ENCODE measurements around the gene AMN1. TPM values are rescaled to one million over a fixed set of nuclear protein-coding genes. Genes with fewer than 3 reads are reported as not detected.

AMN1 gene
- total RNA-seq, 1 donor from 2014 or later, result 31.9 TPM

DNA sequence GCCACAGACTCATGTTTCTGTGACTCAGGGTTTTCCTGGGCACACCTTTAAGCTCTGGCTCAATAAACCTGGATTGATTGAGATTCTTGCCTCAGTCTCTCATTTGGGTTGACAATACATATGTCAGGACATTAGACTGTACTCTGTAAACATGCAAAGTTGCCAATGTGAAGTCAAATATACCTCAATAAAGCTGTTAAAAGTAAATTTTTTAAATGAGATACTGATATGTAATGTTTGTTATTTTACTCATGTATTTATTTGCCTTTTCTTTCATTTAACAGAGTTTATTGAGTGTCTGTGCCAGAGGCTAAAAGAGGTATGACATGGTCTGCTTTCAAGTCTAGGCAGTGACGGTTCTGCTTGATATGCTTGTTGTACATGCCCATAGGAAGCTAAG is 73.0 kb downstream of the AMN1 start:
- no peak for DNase-seq (ENCODE audit: low spot score, unreplicated experiment)
- peak overlapping the region; percentile 2 for H3K27ac Mint-ChIP-seq
- no peak overlapping the region for H3K4me3 Mint-ChIP-seq (ENCODE audit: low read depth)
- H3K4me1 Mint-ChIP-seq (ENCODE audit: low read depth), result peaks cover 19% of the 10 kb centered on the region
- H3K36me3 Mint-ChIP-seq (ENCODE audit: insufficient read depth), result no peaks in the 10 kb centered on the region
- H3K27me3 Mint-ChIP-seq, result no peaks in the 10 kb centered on the region
- TF ChIP-seq CTCF (IDR thresholded peaks at IDR 0.05; ENCODE audit: unreplicated experiment), result no peak
- H3K9me3 Mint-ChIP-seq (ENCODE audit: low read depth), result no peaks in the 10 kb centered on the region

DNA sequence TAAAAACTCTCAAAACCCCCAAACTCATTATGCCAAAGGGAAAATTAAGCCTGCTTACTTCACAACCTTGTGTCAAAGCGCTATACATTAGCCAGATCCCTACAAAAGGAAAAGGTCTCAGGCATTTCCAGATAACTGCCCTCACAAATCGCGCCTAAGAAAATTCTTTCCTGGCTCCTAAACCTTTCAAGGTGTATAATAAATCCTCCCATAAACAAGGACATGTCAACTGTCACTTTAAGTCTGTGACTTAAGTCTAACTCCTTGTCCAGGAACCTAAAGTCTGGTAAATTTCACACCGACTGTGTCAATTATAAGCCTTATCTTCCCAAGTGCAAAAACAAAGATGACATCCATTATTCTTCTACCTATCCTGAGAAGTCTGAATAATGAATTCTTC is 73.6 kb downstream of the AMN1 start:
- Mint-ChIP-seq H3K27me3 (no peaks in the 10 kb centered on the region), H3K36me3 (ENCODE audit: insufficient read depth) (no peaks in the 10 kb centered on the region), H3K4me3 (ENCODE audit: low read depth) (no peak overlapping the region), H3K4me1 (ENCODE audit: low read depth) (peaks cover 19% of the 10 kb centered on the region), H3K9me3 (ENCODE audit: low read depth) (no peaks in the 10 kb centered on the region), H3K27ac (no peak overlapping the region)
- no peak for DNase-seq (ENCODE audit: low spot score, unreplicated experiment)
- no peak for TF ChIP-seq CTCF (IDR thresholded peaks at IDR 0.05; ENCODE audit: unreplicated experiment)

- Mint-ChIP-seq H3K4me3 (ENCODE audit: low read depth) (no peak overlapping the region), H3K9me3 (ENCODE audit: low read depth) (no peaks in the 10 kb centered on the region), H3K27ac (no peak overlapping the region), H3K4me1 (ENCODE audit: low read depth) (peaks cover 14% of the 10 kb centered on the region), H3K27me3 (no peaks in the 10 kb centered on the region), H3K36me3 (ENCODE audit: insufficient read depth) (no peaks in the 10 kb centered on the region)
- DNase-seq (ENCODE audit: low spot score, unreplicated experiment), result no peak
- TF ChIP-seq CTCF (IDR thresholded peaks at IDR 0.05; ENCODE audit: unreplicated experiment), result no peak
These were observed 76.8 kb downstream of the AMN1 start for GRCh38 chr12:31651893-31652521.

- H3K27ac Mint-ChIP-seq, result no peak overlapping the region
- no peak overlapping the region for H3K4me3 Mint-ChIP-seq (ENCODE audit: low read depth)
These were observed 77.9 kb downstream of the AMN1 start for GRCh38 chr12:31650918-31651317.

DNA sequence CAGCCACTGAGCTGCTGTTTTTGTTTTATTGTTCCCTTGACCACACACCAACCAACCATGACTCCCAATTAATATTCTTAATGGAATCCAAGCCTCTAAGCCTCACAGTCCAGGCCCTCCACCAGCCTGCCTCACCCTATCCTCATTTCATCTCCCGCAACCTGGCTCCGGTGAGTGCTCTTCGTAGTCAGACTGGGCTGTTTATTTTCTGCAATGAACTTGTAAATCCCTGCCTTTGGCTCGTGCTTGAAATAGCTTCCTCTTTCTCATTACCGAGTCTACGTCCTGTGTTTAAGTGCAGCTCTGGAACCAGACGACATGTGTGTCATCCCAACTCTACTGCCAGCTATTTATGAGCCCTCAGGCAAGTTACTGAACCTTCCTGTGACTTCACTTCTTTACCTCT is 81.7 kb downstream of the AMN1 start:
- no peak overlapping the region for H3K4me3 Mint-ChIP-seq (ENCODE audit: low read depth)
- no peak for DNase-seq (ENCODE audit: low spot score, unreplicated experiment)
- H3K27me3 Mint-ChIP-seq, result no peaks in the 10 kb centered on the region
- no peak overlapping the region for H3K27ac Mint-ChIP-seq
- TF ChIP-seq CTCF (IDR thresholded peaks at IDR 0.05; ENCODE audit: unreplicated experiment), result no peak
- no peaks in the 10 kb centered on the region for H3K36me3 Mint-ChIP-seq (ENCODE audit: insufficient read depth)
- H3K4me1 Mint-ChIP-seq (ENCODE audit: low read depth), result peaks cover 2% of the 10 kb centered on the region
- no peaks in the 10 kb centered on the region for H3K9me3 Mint-ChIP-seq (ENCODE audit: low read depth)

More at GRCh38 chr12:31650918-31651317, 77.9 kb downstream of the AMN1 start:
- no peaks in the 10 kb centered on the region for H3K27me3 Mint-ChIP-seq
- H3K9me3 Mint-ChIP-seq (ENCODE audit: low read depth), result no peaks in the 10 kb centered on the region
- no peak for TF ChIP-seq CTCF (IDR thresholded peaks at IDR 0.05; ENCODE audit: unreplicated experiment)
- DNase-seq (ENCODE audit: low spot score, unreplicated experiment), result no peak
- H3K36me3 Mint-ChIP-seq (ENCODE audit: insufficient read depth), result no peaks in the 10 kb centered on the region
- H3K4me1 Mint-ChIP-seq (ENCODE audit: low read depth), result peaks cover 11% of the 10 kb centered on the region
